A673 (cell line): ENCODE measurements around the gene DIS3L2. TPM values are rescaled to one million over a fixed set of nuclear protein-coding genes. Genes with fewer than 3 reads are reported as not detected.
A peak's percentile ranks its signal among the peaks of the same experiment; 100 is the strongest.

ENCODE experiments used
- BruUV-seq: library from RNA; stranded (reverse); fragments of 400-500 nt; replicated peaks from 2 replicates; lab custom pipeline; 2021; lab: Mats Ljungman, UMichigan
- CTCF ChIA-PET: fragments of 300-600 bp; sonication (Branson Sonifier 250); formaldehyde crosslinking; loops from one replicate; lab custom pipeline; 2022; ENCODE audit warnings: antibody characterized with exemption; lab: Charles Lee
- POLR2A ChIA-PET: fragments of 300-600 bp; sonication (Branson Sonifier 250); formaldehyde crosslinking; loops from one replicate; lab custom pipeline; 2022; ENCODE audit warnings: antibody characterized with exemption; ENCODE audit not compliant: low non-redundant PET; lab: Charles Lee
- DNase-seq: peaks from one replicate; pipeline ENCODE4 v3.0.0-alpha.2; 2015; ENCODE audit warnings: low spot score
- H3K27ac ChIP-seq: fragments of 200-600 bp; sonication (generic); 2 replicates; pipeline ENCODE4 v1.5.1; 2016; ENCODE audit warnings: mixed run types, low read depth, mild to moderate bottlenecking, mixed read lengths, antibody characterized with exemption, low read length; ENCODE audit not compliant: poor library complexity, severe bottlenecking
- H3K27me3 ChIP-seq: fragments of 200-600 bp; sonication (generic); replicated peaks from 2 replicates; pipeline ENCODE4 v1.6.1; 2017; ENCODE audit warnings: mixed run types, low read depth, mild to moderate bottlenecking, mixed read lengths, antibody characterized with exemption, low read length; ENCODE audit not compliant: insufficient read depth, poor library complexity
- H3K36me3 ChIP-seq: fragments of 200-600 bp; sonication (generic); 2 replicates; pipeline ENCODE4 v1.6.1; 2016; ENCODE audit warnings: mixed run types, mild to moderate bottlenecking, mixed read lengths, antibody characterized with exemption, low read length; ENCODE audit not compliant: insufficient read depth, poor library complexity, severe bottlenecking
- H3K4me1 ChIP-seq: fragments of 200-600 bp; sonication (generic); 2 replicates; pipeline ENCODE4 v1.6.1; 2017; ENCODE audit warnings: mixed run types, mild to moderate bottlenecking, mixed read lengths, antibody characterized with exemption, low read length; ENCODE audit not compliant: insufficient read depth, poor library complexity, severe bottlenecking
- H3K4me3 ChIP-seq: fragments of 200-600 bp; sonication (generic); 2 replicates; pipeline ENCODE4 v1.5.1; 2016; ENCODE audit warnings: low read depth, mixed run types, mild to moderate bottlenecking, mixed read lengths, low read length; ENCODE audit not compliant: poor library complexity, severe bottlenecking
- H3K9me3 ChIP-seq: fragments of 200-600 bp; sonication (generic); 2 replicates; pipeline ENCODE4 v1.6.1; 2016; ENCODE audit warnings: mixed run types, low read depth, mild to moderate bottlenecking, mixed read lengths, antibody characterized with exemption, low read length; ENCODE audit not compliant: poor library complexity, severe bottlenecking
- EZH2 ChIP-seq: fragments of 200-600 bp; sonication (generic); IDR thresholded peaks from 2 replicates; pipeline ENCODE4 v1.6.1; 2017; ENCODE audit warnings: borderline replicate concordance, low read depth, mild to moderate bottlenecking, mixed read lengths, antibody characterized with exemption, low read length; ENCODE audit not compliant: poor library complexity, severe bottlenecking
- intact Hi-C: fragments of 100-400 bp; cut with micrococcal nuclease; formaldehyde crosslinking; loops from one replicate; pipeline ENCODE4 v1.10.0; 2022; ENCODE audit not compliant: unreplicated experiment
- total RNA-seq: library from RNA; stranded (reverse); gene quantifications from 2 replicates; pipeline ENCODE4 v1.2.3, GENCODE V29; 2021
- TF ChIP-seq, protein P1 (sequence below): fragments of 300-800, 200-600 bp; sonication (generic); conservative IDR thresholded peaks from 2 replicates; pipeline ENCODE4 v1.5.1; 2017; ENCODE audit warnings: low read depth, mild to moderate bottlenecking, antibody characterized with exemption, low read length, moderate library complexity, mixed read lengths

The DIS3L2 gene
- total RNA-seq, 1 experiment from 2014 or later: 38.7 TPM

DNA sequence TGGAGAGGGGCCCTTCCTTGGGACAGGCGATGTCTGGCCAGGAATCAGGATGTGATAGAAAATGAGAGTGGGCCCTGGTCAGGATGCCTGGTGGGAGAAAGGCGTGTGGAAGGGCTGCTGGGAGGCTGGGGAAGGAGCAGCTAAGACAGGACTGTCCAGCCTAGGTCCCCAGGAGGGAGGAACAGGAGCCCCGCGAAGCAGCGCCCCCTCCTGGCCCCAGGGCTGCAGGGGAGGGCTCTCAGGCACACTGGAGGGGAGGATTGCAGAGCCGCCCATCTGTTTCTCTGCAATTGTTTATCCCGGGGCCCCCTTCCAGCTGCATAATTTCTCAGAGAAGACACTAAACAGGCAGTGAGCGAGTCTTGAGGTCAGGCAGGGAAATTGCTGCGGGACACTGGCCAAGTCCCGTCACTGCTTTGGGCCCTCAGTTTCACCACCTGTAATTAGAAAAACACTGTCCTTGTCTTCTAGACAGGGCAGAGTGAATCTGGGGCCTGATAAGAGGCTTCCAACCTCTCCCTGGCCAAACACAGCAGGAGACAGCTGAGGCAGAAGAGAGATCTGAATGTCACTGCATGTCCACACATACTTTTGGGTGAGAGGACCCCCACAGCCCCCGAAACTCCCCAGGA, 31.4 kb upstream of the DIS3L2 start:
- intact Hi-C loops: loop anchor here (10.0 kb wide), 1 partner anchor 365 kb away; no protein-coding TSS in a partner anchor
- no peaks in the 10 kb centered on the region for H3K9me3 ChIP-seq
- no TSS peak for BruUV-seq
- H3K4me3 ChIP-seq: no peak overlapping the region
- TF ChIP-seq, protein P1, sequence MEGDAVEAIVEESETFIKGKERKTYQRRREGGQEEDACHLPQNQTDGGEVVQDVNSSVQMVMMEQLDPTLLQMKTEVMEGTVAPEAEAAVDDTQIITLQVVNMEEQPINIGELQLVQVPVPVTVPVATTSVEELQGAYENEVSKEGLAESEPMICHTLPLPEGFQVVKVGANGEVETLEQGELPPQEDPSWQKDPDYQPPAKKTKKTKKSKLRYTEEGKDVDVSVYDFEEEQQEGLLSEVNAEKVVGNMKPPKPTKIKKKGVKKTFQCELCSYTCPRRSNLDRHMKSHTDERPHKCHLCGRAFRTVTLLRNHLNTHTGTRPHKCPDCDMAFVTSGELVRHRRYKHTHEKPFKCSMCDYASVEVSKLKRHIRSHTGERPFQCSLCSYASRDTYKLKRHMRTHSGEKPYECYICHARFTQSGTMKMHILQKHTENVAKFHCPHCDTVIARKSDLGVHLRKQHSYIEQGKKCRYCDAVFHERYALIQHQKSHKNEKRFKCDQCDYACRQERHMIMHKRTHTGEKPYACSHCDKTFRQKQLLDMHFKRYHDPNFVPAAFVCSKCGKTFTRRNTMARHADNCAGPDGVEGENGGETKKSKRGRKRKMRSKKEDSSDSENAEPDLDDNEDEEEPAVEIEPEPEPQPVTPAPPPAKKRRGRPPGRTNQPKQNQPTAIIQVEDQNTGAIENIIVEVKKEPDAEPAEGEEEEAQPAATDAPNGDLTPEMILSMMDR: peak; percentile 65
- TF ChIP-seq EZH2: no peak
- peaks cover 14% of the 10 kb centered on the region for H3K4me1 ChIP-seq
- H3K27me3 ChIP-seq: peaks cover 23% of the 10 kb centered on the region
- no peak overlapping the region for H3K27ac ChIP-seq
- ChIA-PET POLR2A (no interaction called here), CTCF (interaction anchor here (0.5 to 1.2 kb wide), 2 partner anchors 44 to 212 kb away, joined by 3 to 4 read pairs; no protein-coding TSS in a partner anchor)
- peak; percentile 48 for DNase-seq
- H3K36me3 ChIP-seq: no peaks in the 10 kb centered on the region

DNA sequence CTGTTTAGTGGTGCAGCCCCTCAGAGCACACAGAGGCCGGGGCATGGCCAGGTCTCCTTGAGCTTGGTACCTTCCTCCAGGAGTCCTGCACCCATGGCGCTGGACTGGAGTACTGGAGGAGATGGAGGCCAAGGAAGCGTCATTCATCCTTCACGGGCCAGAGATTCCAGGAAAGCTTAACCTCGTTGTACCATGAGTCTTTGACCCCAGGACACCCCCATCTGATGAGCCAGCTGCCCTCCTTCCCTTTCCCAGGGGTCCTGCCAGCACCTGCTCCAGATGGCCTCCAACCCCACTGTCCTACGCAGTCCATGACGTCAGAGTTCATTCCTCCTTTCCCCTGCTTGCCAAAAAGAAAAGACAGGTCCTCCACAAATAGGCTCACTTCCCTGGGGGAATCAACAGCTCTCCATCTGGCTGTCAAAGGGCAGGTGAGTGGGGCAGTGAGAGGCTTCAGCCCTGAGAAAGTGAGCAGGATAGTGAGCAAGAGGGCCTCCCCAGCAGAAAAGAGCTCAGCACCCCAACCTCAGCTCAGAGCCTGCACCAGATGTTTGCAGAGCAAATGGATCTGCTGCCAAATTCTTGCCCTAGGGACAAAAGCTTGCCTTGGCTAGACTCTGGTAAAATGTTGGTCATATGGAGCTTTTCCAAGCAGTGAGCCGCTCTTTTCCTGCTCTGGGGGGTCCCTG, 30.8 kb upstream of the DIS3L2 start:
- H3K4me3 ChIP-seq: no peak overlapping the region
- H3K36me3 ChIP-seq: no peaks in the 10 kb centered on the region
- intact Hi-C loops: no loop called here
- peaks cover 19% of the 10 kb centered on the region for H3K27me3 ChIP-seq
- no peaks in the 10 kb centered on the region for H3K9me3 ChIP-seq
- no TSS peak for BruUV-seq
- ChIA-PET POLR2A (no interaction called here), CTCF (interaction anchor here (1.2 kb wide), 1 partner anchor 211 kb away, joined by 4 read pairs; no protein-coding TSS in a partner anchor)
- H3K27ac ChIP-seq: no peak overlapping the region
- peaks cover 10% of the 10 kb centered on the region for H3K4me1 ChIP-seq
- no peak for TF ChIP-seq EZH2
- TF ChIP-seq, protein P1: no peak
- no peak for DNase-seq

DNA sequence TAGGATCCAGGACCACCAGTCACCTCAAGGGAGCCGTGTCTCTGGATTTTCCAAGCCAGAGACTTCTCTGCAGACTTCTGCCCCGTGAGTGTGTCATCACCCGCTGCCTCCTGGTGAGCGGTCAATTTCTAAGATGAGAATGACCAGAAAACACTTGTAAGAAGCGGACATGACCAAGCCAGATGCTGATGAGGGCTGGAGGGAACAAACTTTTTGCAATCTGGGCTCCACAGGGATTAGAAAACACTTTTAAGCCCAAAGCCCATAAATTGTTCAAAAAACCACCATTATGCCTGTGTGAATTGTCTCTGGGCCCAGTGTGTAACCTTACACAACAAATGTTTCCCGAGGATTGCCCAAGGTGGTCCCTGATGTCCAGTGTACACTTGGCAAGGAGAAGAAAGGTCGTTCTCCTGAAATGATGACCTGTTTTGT, 30.0 kb upstream of the DIS3L2 start:
- no peaks in the 10 kb centered on the region for H3K36me3 ChIP-seq
- POLR2A ChIA-PET: no interaction called here
- no peak overlapping the region for H3K4me3 ChIP-seq
- CTCF ChIA-PET: no interaction called here
- DNase-seq: no peak
- H3K27me3 ChIP-seq: peaks cover 18% of the 10 kb centered on the region
- BruUV-seq: no TSS peak
- intact Hi-C loops: no loop called here
- TF ChIP-seq, protein P1: no peak
- TF ChIP-seq EZH2: no peak
- peaks cover 5% of the 10 kb centered on the region for H3K4me1 ChIP-seq
- no peaks in the 10 kb centered on the region for H3K9me3 ChIP-seq
- H3K27ac ChIP-seq: no peak overlapping the region
